GM21447 (cell line): ENCODE results near the gene SUFU.
"Not testable (repeated sequence)": the region's sequence is repeated elsewhere in the genome, so short reads cannot be mapped to it uniquely, and the experiment has no call there.

Source experiments
- ATAC-seq: cut with Tn5 transposase; IDR thresholded peaks from one replicate; pipeline ENCODE4 v1.9.1; 2021; ENCODE audit not compliant: unreplicated experiment

Gene SUFU

DNA sequence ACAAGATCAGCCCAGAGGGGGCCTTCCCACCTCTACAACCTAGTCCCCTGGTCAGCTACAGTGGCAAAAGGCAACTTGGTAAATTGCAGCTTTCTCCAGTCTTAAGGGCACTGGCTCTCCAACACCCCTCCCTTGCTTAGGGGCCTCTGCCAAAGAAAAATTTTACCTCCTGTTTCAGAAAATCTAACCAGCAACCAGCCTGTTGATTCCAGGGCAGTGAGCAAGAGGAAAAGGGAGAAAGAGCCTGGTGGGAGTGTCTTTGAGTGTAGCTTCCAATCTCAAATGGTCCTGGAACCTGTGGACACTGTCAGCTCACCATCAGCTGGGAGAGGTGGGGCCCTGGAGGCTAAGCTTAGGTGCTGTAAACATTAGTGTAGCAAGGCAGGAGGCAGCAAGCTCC lies 24.1 kb upstream of the SUFU start:
- ATAC-seq, result no peak

DNA sequence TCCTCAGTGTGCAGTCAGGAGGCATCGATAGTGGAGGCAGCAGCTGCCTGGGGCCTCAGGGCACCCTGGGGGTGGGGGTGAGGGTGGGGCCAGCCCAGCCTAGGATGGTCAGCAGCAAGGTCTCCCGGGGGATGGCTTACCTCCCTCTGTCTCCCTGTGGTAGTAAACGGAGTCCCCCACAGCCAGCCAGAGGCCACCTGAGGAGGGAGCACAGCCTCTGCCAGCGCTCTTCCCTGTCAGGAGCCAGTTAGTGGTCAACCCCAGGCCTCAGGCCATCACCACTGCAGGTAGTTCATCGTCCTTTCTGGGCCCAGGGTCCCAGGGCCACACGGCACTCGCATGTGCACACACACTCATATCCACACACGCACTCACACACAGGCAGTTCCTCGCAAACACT lies 23.4 kb upstream of the SUFU start:
- no peak for ATAC-seq

GRCh38 chr10:102484021-102484420 lies 19.8 kb upstream of the SUFU start:
- ATAC-seq, result no peak

- ATAC-seq, result no peak
Observed at GRCh38 chr10:102485093-102485784, 18.5 kb upstream of the SUFU start.

DNA sequence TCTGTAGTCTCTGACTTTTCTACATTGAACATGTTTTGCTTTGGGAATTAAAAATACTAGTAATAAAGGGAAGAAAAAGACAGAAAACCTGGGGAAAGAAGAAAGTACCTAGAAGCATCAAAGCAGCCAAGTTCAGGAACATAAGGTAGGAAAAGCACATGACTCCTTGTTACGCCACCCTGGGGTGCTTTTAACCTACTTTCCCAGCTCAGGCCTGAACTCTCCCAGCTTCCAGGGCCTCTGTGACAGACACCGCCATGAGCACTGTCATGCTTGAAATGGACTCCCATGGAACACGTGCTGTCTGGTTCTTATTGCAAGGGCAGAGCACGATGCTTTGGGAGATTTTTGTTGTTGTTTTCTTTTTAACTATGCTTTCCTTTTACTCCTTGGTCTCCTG lies 12.6 kb upstream of the SUFU start:
- ATAC-seq, result no peak

DNA sequence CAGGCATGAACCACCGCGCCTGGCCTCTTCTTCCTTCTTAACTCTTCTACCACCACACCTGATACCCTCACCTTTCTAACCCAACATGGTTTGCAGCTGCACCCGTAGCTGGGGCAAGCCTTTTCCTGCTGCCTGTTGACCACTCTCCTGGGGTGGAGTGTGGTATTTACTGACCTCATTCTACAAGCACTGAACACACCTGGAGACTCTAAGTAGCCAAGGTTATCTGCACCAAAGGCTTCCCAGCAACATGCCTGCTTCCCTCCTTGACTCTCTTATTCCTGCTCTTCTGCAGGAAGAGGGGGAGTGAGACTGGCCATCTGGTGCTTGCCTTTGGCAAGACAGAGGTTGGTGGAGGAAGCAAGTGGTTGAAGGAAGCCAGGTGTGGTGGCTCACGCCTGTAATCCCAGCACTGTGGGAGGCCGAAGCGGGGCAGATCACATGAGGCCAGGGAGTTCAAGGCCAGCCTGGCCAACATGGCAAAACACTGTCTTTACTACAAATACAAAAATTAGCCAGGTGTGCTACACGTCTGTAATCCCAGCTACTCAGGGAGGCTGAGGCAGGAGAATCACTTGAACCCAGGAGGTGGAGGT lies 11.3 kb upstream of the SUFU start:
- ATAC-seq, result no peak

DNA sequence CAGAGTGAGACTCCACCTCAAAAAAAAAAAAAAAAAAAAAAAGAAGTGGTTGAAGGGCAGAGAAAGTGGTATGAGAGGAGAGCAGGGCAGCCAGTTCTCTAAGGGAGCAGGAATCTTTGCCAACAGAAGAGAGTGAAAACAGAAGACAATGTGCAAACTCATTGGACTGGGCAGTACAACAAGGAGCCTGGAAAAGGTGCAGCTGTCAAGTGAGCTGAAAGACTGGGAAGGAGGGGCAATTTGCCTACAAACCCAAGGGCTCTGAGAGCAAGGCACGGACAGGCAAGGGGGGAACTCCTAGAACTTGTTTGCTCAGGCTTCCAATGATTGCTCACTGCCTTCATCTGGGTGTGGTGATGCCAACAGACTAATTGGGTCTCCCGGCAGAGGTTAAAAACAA lies 10.8 kb upstream of the SUFU start:
- no peak for ATAC-seq

DNA sequence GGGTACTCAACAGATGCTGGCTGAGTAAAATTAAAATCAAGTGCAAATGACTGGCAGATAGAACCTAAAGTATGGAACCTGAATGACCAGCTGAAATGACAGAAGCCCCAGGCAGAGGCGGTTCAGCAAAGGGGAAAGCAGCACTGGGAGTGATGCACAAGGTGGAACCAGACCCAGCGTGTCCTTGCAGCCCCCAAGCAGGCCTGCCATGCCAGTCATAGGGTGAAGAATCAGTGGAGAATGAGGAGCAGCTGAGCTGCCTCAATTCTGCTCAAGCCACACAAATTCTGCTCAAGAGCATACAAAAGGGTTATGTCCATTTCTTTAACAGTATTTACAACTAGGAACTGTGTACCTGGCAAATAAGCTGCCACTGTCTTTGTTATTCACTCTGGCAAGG lies 10.0 kb upstream of the SUFU start:
- ATAC-seq, result no peak

DNA sequence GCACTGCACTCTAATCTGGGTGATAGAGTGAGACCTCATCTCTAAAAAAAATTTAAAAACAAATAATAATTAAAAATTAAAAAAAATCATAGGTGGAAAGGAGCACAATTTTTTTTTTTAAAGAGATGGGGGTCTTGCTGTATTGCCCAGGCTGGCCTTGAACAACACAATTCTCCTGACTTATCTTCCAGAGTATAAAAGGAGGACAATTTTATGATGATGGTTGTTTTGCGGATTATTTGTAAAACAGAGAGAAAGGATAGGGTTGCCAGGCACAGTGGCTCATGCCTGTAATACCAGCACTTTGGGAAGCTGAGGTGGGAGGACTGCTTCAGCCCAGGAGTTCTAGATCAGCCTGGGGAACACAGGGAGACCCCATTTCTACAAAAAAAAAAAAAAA lies 6.2 kb upstream of the SUFU start:
- ATAC-seq, result no peak

DNA sequence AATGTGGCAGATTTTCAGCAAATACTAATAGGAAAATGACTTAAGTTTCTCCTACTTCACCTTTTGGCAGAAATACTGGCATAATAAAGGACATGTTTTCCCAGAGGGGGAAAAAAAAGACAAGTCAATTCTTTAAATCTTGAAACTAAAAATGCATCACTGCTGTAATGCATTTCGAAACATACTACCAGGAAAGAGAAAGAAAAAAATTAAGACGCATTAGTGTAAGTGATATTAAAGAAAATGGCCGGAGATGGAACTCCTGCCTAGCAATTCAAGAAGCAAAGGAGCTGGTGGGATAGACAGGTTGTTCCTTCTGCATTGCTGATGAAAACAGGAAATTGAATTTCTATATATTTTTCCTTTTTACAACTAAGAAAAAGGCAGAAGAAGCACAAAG lies 4.4 kb upstream of the SUFU start:
- no peak for ATAC-seq

- ATAC-seq, result not testable (repeated sequence)
Observed at GRCh38 chr10:102500686-102501085, 3.1 kb upstream of the SUFU start.

DNA sequence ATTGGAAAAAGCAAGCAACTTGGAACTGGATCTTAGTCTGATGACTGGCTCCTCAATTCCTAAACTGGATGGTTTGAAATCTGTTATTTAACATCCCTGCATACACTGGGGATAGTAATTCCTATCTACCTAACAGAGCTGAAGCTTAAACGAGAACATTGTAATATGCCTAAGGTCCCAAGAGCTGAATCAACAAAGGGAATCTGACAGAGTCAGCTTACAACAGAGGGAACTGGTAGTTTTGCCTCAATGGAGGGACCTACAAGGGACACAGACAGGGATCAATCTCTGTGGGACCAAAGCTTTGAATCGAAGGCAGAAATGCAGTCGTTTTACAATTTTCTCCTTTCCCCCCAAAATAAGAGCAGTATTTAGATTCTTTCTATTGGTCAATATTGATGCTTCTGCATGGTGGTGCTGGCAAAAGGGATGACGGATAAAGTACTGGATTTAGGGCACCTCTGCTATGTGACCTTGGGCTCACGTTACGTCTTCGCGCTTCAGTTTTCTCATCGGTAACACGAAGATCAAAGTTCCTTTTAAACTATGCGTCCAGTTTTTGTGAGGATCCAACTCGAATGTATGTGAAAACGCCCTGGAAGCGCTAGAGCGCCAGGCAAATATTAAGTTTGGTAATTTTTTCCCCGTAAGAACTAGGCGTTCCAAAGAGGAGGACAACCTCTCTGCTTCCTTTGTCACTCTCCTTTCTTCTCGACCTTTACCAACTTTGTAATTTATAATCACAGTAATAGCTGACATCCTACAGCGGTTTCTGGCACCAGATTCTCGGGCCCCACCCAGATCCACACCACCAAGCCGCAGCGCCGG lies 2.4 kb upstream of the SUFU start:
- ATAC-seq, result no peak

DNA sequence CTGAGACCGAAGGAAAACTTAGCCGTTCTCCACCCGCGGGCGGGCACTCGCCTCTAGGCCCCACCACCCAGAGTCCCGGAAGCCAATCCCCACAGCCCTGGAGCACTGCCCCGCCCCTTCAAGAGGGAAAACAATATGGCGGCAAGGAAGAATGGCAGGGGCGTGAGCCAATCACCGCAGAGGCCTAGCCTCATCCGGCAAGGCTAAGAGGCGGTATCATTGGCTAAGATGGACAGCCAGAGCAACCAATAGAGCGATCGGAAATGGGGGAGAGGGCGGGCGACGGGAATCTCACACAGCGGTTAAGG lies 1.8 kb upstream of the SUFU start:
- peak; percentile 67 for ATAC-seq

- ATAC-seq, result peak; percentile 54
Observed at GRCh38 chr10:102502337-102503151, 1.2 kb upstream of the SUFU start, which contains the start of gene ACTR1A. ACTR1A (minus strand) TSS chr10:102502712; CDS start chr10:102502647, 65 bp downstream.

- ATAC-seq, result no peak
Observed at GRCh38 chr10:102504179-102504975, 605 bp downstream of the SUFU start.

GRCh38 chr10:102504976-102505300 lies 1.2 kb downstream of the SUFU start:
- ATAC-seq, result no peak

DNA sequence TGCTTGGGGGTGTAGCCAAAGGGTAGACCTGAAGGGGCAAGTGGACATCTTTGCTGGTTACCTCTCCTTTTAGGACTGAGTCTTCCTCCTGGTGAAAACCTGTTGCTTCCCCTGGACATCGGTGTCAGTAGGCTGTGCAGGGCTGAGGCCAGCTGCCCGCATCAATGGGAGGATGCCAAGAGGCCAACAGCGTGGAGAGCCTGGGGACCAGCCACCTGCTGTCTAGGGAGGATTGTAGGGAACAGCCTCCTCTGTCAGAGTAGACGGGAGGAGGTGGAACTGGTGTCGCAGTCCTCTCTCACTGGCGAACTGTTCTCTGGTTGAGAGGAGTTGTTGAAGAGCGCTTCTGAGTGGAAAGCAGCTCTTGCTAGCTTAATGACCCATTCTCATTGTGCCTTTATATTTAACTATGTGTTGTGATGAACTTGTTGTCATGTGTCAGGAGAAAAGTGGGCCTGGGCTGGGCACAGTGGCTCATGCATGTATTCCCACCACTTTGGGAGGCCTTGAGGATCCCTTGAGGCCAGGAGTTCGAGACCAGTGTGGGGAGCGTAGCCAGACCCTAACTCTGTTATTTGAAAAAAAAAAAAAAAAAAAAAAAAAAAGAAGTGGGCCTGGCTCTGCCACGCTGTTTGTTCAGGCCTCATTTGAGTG lies 1.8 kb downstream of the SUFU start:
- ATAC-seq, result no peak

DNA sequence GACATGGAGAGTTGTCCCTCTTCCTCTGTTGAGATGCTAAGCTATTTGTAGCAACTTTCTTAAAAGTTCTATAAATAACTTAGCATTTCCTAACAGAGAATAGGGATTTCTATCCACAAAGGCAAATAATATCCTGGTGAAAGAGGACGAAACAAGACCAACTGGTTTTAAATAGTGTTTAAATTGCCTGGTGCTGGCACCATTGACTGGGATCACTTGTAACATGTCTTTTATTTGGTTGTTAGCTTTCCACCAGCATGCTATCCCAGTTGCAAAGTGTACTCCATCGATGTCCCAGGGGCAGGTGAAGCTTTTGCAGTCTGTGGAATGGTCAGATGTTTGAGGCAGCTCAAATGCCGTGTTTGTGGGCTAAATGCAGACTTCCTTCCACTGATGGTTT lies 3.7 kb downstream of the SUFU start:
- no peak for ATAC-seq

DNA sequence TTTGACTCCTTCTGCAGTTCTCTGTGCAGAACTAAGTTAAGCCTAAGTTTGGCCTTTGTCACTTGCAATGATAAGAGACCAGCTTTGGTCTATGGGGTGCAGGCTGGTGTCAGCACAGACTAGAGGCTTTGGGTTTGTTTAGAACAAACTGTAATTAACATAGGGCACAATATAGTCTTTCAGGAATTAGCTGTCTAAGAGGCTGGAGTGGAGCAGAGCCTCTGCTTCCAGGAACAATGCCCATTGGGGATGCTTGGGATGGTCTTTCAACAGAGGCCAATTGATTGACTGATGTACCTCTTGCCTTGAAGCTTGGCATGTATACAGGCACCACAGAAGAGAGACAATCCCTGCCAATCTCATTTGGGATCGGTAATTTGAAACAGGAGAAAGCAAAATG lies 4.7 kb downstream of the SUFU start:
- no peak for ATAC-seq

- no peak for ATAC-seq
Observed at GRCh38 chr10:102509387-102509786, 5.6 kb downstream of the SUFU start.
